MM.1S (cell line): ENCODE results near the gene C15orf39.

Source experiments
- DNase-seq: peaks from one replicate; pipeline ENCODE4 v3.0.0-alpha.2; 2015
- H2AFZ ChIP-seq: fragments of 300-600 bp; sonication (generic); 2 replicates; pipeline ENCODE4 v1.6.0; 2016; ENCODE audit warnings: antibody characterized with exemption, low read length
- H3F3A ChIP-seq: fragments of 300-600 bp; sonication (generic); 2 replicates; pipeline ENCODE4 v1.6.1; 2016; ENCODE audit warnings: mild to moderate bottlenecking, antibody characterized with exemption, low read length, moderate library complexity, mixed read lengths; ENCODE audit not compliant: insufficient read depth
- H3K27ac ChIP-seq: fragments of 300-600 bp; sonication (generic); 2 replicates; pipeline ENCODE4 v1.5.1; 2016; ENCODE audit warnings: mild to moderate bottlenecking, low read length
- H3K27me3 ChIP-seq: fragments of 300-600 bp; sonication (generic); replicated peaks from 2 replicates; pipeline ENCODE4 v1.6.0; 2016; ENCODE audit warnings: low read length; ENCODE audit not compliant: insufficient read depth
- H3K36me3 ChIP-seq: fragments of 300-600 bp; sonication (generic); replicated peaks from 2 replicates; pipeline ENCODE4 v1.6.1; 2016; ENCODE audit warnings: mild to moderate bottlenecking, low read length, mixed read lengths; ENCODE audit not compliant: insufficient read depth
- H3K4me1 ChIP-seq: fragments of 300-600 bp; sonication (generic); 2 replicates; pipeline ENCODE4 v1.6.1; 2016; ENCODE audit warnings: low read length, mixed read lengths
- H3K4me2 ChIP-seq: fragments of 300-600 bp; sonication (generic); 2 replicates; pipeline ENCODE4 v1.6.0; 2016; ENCODE audit warnings: low read depth, low read length
- H3K4me3 ChIP-seq: fragments of 300-600 bp; sonication (generic); 2 replicates; pipeline ENCODE4 v1.5.1; 2016; ENCODE audit warnings: low read length, mixed read lengths
- H3K79me2 ChIP-seq: fragments of 300-600 bp; sonication (generic); 2 replicates; pipeline ENCODE4 v1.6.1; 2016; ENCODE audit warnings: mixed run types, low read length, mixed read lengths
- H3K9ac ChIP-seq: fragments of 300-600 bp; sonication (generic); 2 replicates; pipeline ENCODE4 v1.6.1; 2016; ENCODE audit warnings: low read length, mixed read lengths
- H3K9me2 ChIP-seq: fragments of 300-600 bp; sonication (generic); replicated peaks from 2 replicates; pipeline ENCODE4 v1.6.1; 2016; ENCODE audit warnings: mild to moderate bottlenecking, low read length, mixed read lengths; ENCODE audit not compliant: insufficient read depth
- H3K9me3 ChIP-seq: fragments of 300-600 bp; sonication (generic); replicated peaks from 2 replicates; pipeline ENCODE4 v1.6.1; 2016; ENCODE audit warnings: mild to moderate bottlenecking, low read length, mixed read lengths; ENCODE audit not compliant: insufficient read depth
- H4K20me1 ChIP-seq: fragments of 300-600 bp; sonication (generic); 2 replicates; pipeline ENCODE4 v1.6.1; 2016; ENCODE audit warnings: mild to moderate bottlenecking, low read length, moderate library complexity, mixed read lengths; ENCODE audit not compliant: insufficient read depth
- CTCF ChIP-seq: fragments of 300-600 bp; sonication (generic); IDR thresholded peaks from 2 replicates; pipeline ENCODE4 v1.5.1; 2016; ENCODE audit warnings: antibody characterized with exemption, low read length, mixed read lengths
- EZH2 ChIP-seq: fragments of 300-600 bp; sonication (generic); optimal IDR thresholded peaks from 2 replicates; pipeline ENCODE3; 2017; ENCODE audit warnings: low read depth, mild to moderate bottlenecking, antibody characterized with exemption, low read length, mixed read lengths
- EZH2phosphoT487 ChIP-seq: fragments of 300-600 bp; sonication (generic); IDR thresholded peaks from 2 replicates; pipeline ENCODE4 v1.6.1; 2018; ENCODE audit warnings: antibody characterized with exemption, low read length

Gene C15orf39

GRCh38 chr15:75212200-75212858 lies 10.6 kb downstream of the C15orf39 start:
- Histone ChIP-seq H3F3A (peaks cover 25% of the 10 kb centered on the region), H4K20me1 (peaks cover 70% of the 10 kb centered on the region)

DNA sequence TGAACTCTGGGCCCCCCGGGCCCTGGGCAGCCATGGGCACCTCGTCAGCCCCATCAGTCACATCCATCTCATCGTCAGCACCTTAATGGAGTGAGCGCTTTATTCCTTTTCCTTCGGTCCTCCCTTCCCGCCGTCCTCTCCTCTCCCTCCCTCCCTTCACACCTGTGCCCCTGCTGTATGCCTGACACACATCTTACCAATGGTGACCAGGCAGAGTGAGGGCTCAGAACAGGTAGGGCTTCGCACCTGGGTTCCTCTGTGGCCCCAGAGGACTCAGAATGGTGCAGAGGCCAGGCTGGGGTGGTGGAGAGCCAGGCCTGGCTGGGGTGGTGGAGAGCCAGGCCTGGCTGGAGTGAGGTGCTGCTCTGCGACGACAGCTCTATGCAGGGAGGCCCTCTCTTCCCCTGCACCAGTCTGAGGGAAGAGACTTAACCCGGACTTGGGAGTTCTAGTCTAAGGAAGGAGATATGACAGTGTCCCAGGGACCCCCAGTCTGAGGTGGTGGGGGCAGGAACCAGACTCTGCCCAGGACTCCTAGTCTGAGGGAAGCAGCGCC lies 11.6 kb downstream of the C15orf39 start:
- no peaks in the 10 kb centered on the region for H3K9me3 ChIP-seq

More at GRCh38 chr15:75212200-75212858, 10.6 kb downstream of the C15orf39 start:
- H3K9me2 ChIP-seq: no peaks in the 10 kb centered on the region
- H3K9me3 ChIP-seq: no peaks in the 10 kb centered on the region
- H3K79me2 ChIP-seq: peaks cover 70% of the 10 kb centered on the region
- H3K27ac ChIP-seq: no peak overlapping the region
- H3K27me3 ChIP-seq: no peaks in the 10 kb centered on the region
- no peak overlapping the region for H3K9ac ChIP-seq
- TF ChIP-seq EZH2 (no peak), EZH2phosphoT487 (no peak), CTCF (no peak)
- H3K4me2 ChIP-seq: no peak overlapping the region
- peaks cover 46% of the 10 kb centered on the region for H3K36me3 ChIP-seq
- H3K4me3 ChIP-seq: no peak overlapping the region
- H2AFZ ChIP-seq: no peak overlapping the region
- no peak for DNase-seq
- H3K4me1 ChIP-seq: no peaks in the 10 kb centered on the region

DNA sequence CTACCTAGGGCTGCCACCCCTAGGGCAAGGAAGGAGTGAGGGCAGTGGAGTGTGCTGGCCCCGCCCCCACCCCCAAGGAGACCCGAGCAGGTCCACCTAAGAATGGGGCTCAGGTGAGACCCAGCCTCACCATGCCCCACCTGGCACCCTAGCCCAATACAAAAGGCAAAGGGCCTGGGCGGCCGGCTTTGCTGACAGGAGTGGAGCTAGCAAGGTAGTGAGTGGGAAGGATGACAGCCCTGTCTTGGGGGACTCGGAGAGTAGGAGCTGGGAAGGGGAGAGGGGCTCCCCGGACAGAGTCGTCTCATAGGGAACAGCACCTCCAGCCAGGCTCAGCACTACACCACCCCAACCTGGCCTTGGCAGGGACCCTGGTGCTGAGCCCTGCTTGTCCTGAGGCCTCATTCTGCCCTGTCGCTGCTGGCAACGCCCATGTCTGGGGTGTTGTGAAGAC lies 12.1 kb downstream of the C15orf39 start:
- Histone ChIP-seq H3K9ac (no peak overlapping the region), H3K27ac (no peak overlapping the region), H3K4me3 (no peak overlapping the region), H4K20me1 (peaks cover 55% of the 10 kb centered on the region), H3K9me2 (no peaks in the 10 kb centered on the region), H3K4me1 (peaks cover 2% of the 10 kb centered on the region; the same call in 1 of the 2 replicates), H3K4me2 (no peak overlapping the region), H3K36me3 (peaks cover 32% of the 10 kb centered on the region), H3F3A (peaks cover 29% of the 10 kb centered on the region), H3K79me2 (peaks cover 56% of the 10 kb centered on the region), H3K27me3 (no peaks in the 10 kb centered on the region), H3K9me3 (no peaks in the 10 kb centered on the region), H2AFZ (no peak overlapping the region)
- DNase-seq: no peak
- TF ChIP-seq CTCF: no peak
- no peak for TF ChIP-seq EZH2phosphoT487
- TF ChIP-seq EZH2: no peak

More for the DNA sequence above, 11.6 kb downstream of the C15orf39 start:
- peaks cover 37% of the 10 kb centered on the region for H3K36me3 ChIP-seq
- peaks cover 29% of the 10 kb centered on the region for H3F3A ChIP-seq
- no peak overlapping the region for H2AFZ ChIP-seq
- no peak overlapping the region for H3K4me2 ChIP-seq
- H4K20me1 ChIP-seq: peaks cover 60% of the 10 kb centered on the region
- peaks cover 61% of the 10 kb centered on the region for H3K79me2 ChIP-seq
- no peak overlapping the region for H3K27ac ChIP-seq
- no peaks in the 10 kb centered on the region for H3K9me2 ChIP-seq
- no peak overlapping the region for H3K9ac ChIP-seq
- no peak overlapping the region for H3K4me3 ChIP-seq
- no peak for DNase-seq
- TF ChIP-seq EZH2phosphoT487 (no peak), CTCF (no peak), EZH2 (no peak)
- H3K27me3 ChIP-seq: no peaks in the 10 kb centered on the region
- no peaks in the 10 kb centered on the region for H3K4me1 ChIP-seq
